HG03159 (cell line): ENCODE data around the gene IQCE.

ENCODE experiments used
- ATAC-seq: cut with Tn5 transposase; IDR thresholded peaks from one replicate; pipeline ENCODE4 v1.9.1; 2021; ENCODE audit warnings: mild to moderate bottlenecking, moderate library complexity; ENCODE audit not compliant: unreplicated experiment

Gene IQCE

GRCh38 chr7:2660359-2661095 lies 101.7 kb downstream of the IQCE start:
- ATAC-seq, result no peak

GRCh38 chr7:2661096-2661449 lies 102.3 kb downstream of the IQCE start:
- ATAC-seq, result no peak

DNA sequence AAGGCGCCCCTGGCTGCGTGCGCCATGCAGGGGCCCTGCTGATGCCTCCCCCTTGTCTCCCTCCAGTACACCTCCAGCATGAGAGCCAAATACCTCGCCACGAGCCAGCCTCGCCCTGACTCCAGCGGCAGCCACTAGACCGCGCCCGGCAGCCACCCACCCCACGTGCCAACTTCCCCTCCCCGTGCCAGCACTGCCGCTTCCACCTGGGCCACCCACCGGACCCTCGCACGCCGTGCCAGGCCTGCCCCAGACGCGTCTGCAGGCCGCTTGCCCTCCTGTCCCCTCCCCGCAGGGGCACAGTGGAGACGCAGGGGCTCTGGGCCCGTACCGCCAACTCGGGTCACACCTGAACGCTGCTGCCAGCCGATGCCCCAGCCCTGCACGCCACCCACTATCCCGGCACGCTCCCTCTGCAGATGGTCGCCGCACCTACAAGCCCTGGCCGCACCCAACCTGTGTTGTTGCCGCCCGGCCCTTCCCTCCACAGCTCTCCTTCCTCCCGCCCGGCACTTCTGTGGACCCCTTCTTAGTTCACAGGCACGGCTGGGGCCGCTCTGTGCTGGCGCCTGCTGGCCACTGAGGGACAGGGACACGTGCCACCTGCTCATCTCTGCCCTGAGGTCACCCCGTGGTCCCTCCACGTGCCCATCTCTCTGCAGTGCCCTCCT lies 103.0 kb downstream of the IQCE start:
- no peak for ATAC-seq

DNA sequence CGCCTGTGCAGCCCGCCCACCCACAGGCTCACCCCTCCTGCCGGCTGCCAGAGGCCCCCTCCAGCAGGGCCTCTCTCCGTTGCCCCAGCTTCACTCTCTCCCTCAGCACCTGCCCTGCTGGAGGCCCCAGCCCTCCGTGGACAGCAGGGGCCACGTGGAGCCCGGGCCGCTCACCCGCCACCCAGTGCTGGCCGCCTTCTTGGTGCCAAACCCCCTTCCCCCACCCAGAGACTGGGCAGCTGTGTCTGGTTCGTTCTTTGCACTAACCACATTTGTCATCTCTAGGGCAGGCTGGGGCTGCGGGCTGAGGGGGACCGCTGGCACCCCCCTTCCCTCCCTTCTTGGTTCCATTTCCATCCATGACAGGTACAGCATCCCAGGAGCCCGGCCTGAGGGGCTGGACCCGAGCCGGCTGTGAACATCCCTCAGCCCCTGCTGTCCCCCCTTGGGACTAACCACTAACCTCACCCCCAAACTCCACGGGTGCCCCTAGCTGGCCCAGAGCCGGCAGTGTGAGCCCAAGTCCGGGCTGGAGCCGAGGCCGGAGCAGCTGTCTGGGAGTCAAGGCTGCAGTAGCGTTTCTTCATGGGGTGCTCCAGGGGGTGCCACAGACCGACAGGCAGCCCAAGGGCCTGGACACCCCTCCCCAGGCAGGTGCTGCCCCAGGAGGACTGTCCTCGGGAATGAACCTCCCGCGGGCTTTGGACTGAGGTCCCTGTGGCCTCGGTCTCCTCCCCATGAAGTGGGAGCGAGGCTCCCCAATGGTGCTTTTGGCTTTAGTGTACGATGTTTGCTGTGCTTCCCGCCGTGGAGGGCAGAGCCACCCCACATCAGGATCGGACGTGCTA lies 103.7 kb downstream of the IQCE start:
- ATAC-seq, result no peak

DNA sequence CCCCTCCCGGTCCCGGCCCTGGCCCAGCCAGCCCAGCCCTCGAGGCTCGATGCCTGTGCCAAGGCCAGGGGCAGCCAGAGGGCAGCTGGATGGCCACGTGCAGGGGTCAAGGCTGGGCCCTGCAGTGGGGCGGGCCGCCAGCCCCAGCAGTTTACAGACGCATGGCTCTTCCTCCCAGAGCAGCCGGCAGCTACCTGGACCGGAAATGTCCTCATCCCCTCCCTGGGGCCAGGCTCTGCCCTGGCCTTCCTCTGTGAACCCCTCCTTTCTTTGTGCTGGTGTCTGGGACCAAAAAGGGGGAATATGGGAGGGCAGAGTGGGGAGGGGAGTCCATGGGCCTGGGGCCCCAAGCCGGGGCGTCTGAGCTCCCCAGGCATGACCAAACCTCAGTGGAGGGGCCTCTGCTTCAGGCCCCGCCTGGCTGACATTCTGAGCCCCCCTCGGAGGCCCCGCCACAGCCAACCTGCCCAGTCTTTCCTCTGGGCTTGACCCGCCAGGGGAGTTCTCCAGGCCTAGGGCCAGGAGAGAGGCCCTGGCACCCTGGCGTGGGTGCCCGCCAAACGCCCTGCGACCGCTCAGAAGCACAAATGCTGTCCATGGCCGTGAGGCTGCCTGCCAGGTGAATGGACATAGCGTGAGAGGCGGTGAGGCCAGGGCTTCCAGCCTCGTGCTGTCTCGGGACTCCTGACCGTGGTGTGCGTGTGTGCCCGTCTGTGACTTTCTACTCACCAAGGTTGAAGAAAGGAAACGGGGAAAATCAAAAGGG lies 104.5 kb downstream of the IQCE start:
- ATAC-seq, result no peak

- no peak for ATAC-seq
These were observed 105.2 kb downstream of the IQCE start for GRCh38 chr7:2663960-2664359.
